B cell (primary cell): ENCODE data around the gene PPAN. TPM values are rescaled to one million over a fixed set of nuclear protein-coding genes. Genes with fewer than 3 reads are reported as not detected.
A peak's percentile ranks its signal among the peaks of the same experiment; 100 is the strongest.

Experiments used
- ATAC-seq: fragments of 200-7000 bp; cut with Tn5 transposase; one replicate; pipeline ENCODE4 v1.10.0; 2021; ENCODE audit warnings: low read depth, mild to moderate bottlenecking, moderate number of reproducible peaks, moderate library complexity
- CTCF ChIA-PET: fragments of 350-600 bp; sonication (Branson Sonifier 250); formaldehyde crosslinking; loops from one replicate; lab custom pipeline; 2021; ENCODE audit warnings: antibody characterized with exemption, inconsistent platforms; lab: Charles Lee
- POLR2A ChIA-PET: fragments of 350-600 bp; sonication (Branson Sonifier 250); formaldehyde crosslinking; loops from one replicate; lab custom pipeline; 2021; ENCODE audit warnings: antibody characterized with exemption; lab: Charles Lee
- DNase-seq: peaks from one replicate; pipeline ENCODE4 v3.0.0; 2013
- H2AFZ ChIP-seq: 2 replicates; pipeline ENCODE4 v1.6.1; 2012; ENCODE audit warnings: mild to moderate bottlenecking, low read depth, low read length; ENCODE audit not compliant: insufficient read depth, poor library complexity, severe bottlenecking
- H3K27ac ChIP-seq, 2 donors: 1 replicate in 1 of 2; 2 replicates in 1 of 2; pipeline ENCODE4 v1.5.1; 2012 to 2013; ENCODE audit warnings: low read length in 2 of 2, mild to moderate bottlenecking in 2 of 2, moderate library complexity in 1 of 2
- H3K27me3 ChIP-seq, 4 experiments: fragments of 200-600 bp in 1 of 4; sonication (generic) in 1 of 4; replicated peaks in 1 of 4; 1 replicate in 2 of 4; 2 replicates in 2 of 4; pipeline versions ENCODE4 v1.6.1 to v1.7.0; 2013 to 2016; ENCODE audit warnings: low read length in 3 of 4, mild to moderate bottlenecking in 2 of 4, mixed read lengths in 1 of 4, moderate library complexity in 1 of 4; ENCODE audit not compliant: insufficient read depth in 4 of 4, control insufficient read depth in 3 of 4; ENCODE audit errors: control extremely low read depth in 1 of 4
- H3K36me3 ChIP-seq, 2 experiments: replicated peaks in 1 of 2; 1 replicate in 1 of 2; 2 replicates in 1 of 2; pipeline versions ENCODE4 v1.6.1 to v1.7.1; 2013; ENCODE audit warnings: low read length in 1 of 2; ENCODE audit not compliant: insufficient read depth in 2 of 2, control insufficient read depth in 1 of 2; ENCODE audit errors: control extremely low read depth in 1 of 2, extremely low read depth in 1 of 2
- H3K4me1 ChIP-seq, 2 donors: fragments of 200-600 bp in 1 of 2; sonication (generic) in 1 of 2; 1 replicate in 1 of 2; 2 replicates in 1 of 2; pipeline versions ENCODE4 v1.5.1 to v1.6.1; 2013 to 2017; ENCODE audit warnings: low read length in 2 of 2; ENCODE audit not compliant: control insufficient read depth in 2 of 2, insufficient read depth in 2 of 2
- H3K4me2 ChIP-seq: replicated peaks from 2 replicates; pipeline ENCODE3; 2012; ENCODE audit warnings: mild to moderate bottlenecking, low read depth, low read length; ENCODE audit not compliant: poor library complexity, severe bottlenecking
- H3K4me3 ChIP-seq, 5 experiments: fragments of 200-600 bp in 1 of 5; sonication (generic) in 1 of 5; 1 replicate in 3 of 5; 2 replicates in 2 of 5; pipeline versions ENCODE4 v1.5.1 to v1.7.0; 2011 to 2016; ENCODE audit warnings: low read length in 4 of 5, mild to moderate bottlenecking in 4 of 5, low read depth in 2 of 5, control low read depth in 1 of 5, moderate library complexity in 1 of 5; ENCODE audit not compliant: insufficient read depth in 1 of 5; ENCODE audit errors: control extremely low read depth in 1 of 5, extremely low read depth in 1 of 5
- H3K79me2 ChIP-seq: fragments of 200-600 bp; sonication (generic); one replicate; pipeline ENCODE4 v1.6.0; 2016; ENCODE audit warnings: low read length; ENCODE audit not compliant: control insufficient read depth, insufficient read depth
- H3K9ac ChIP-seq: fragments of 200-600 bp; sonication (generic); 2 replicates; pipeline ENCODE4 v1.6.1; 2017; ENCODE audit warnings: mild to moderate bottlenecking, low read length, moderate library complexity
- H3K9me3 ChIP-seq, 3 donors: one replicate each; pipeline versions ENCODE4 v1.6.1 to v1.7.1; 2013; ENCODE audit warnings: low read length in 2 of 3; ENCODE audit not compliant: control insufficient read depth in 2 of 3, insufficient read depth in 1 of 3; ENCODE audit errors: control extremely low read depth in 1 of 3
- H4K20me1 ChIP-seq: 2 replicates; pipeline ENCODE4 v1.6.0; 2012; ENCODE audit warnings: mild to moderate bottlenecking, low read length; ENCODE audit not compliant: insufficient read depth, control insufficient read depth, poor library complexity, severe bottlenecking
- H3K27ac Mint-ChIP-seq: one replicate; pipeline ENCODE4 v1.8.0; 2021; ENCODE audit warnings: mixed read lengths
- H3K27me3 Mint-ChIP-seq: one replicate; pipeline ENCODE4 v1.8.0; 2021; ENCODE audit warnings: mixed read lengths
- H3K4me1 Mint-ChIP-seq: one replicate; pipeline ENCODE4 v1.8.0; 2021; ENCODE audit warnings: mixed read lengths
- H3K4me3 Mint-ChIP-seq: one replicate; pipeline ENCODE4 v1.8.0; 2021; ENCODE audit warnings: mixed read lengths
- H3K9me3 Mint-ChIP-seq: one replicate; pipeline ENCODE4 v1.8.0; 2022; ENCODE audit warnings: mixed read lengths; ENCODE audit not compliant: insufficient read depth
- EZH2 ChIP-seq: IDR thresholded peaks from 2 replicates; pipeline ENCODE4 v1.6.1; 2012; ENCODE audit warnings: borderline replicate concordance, low read depth, mild to moderate bottlenecking, moderate library complexity, low read length; ENCODE audit not compliant: insufficient read depth, poor library complexity, severe bottlenecking
- WGBS: methylation state at CpG from one replicate; pipeline ENCODE4 v1.1.5; 2013; ENCODE audit warnings: missing lambda C conversion rate; ENCODE audit not compliant: insufficient coverage; 5-methylcytosine and 5-hydroxymethylcytosine counted together
- intact Hi-C: fragments of 100-400 bp; cut with micrococcal nuclease; formaldehyde crosslinking; loops from one replicate; pipeline ENCODE4 v1.10.0; 2022
- polyA plus RNA-seq: library from polyadenylated mRNA; depleted of rRNA; stranded (reverse); fragments of >200 nt; gene quantifications from 2 replicates; pipeline ENCODE4 v1.2.3, GENCODE V29; 2012
- total RNA-seq, 2 donors: library from RNA; stranded (reverse); fragments of 120-200 nt in 1 of 2; gene quantifications; 1 replicate in 1 of 2; 2 replicates in 1 of 2; pipeline versions ENCODE4 v1.2.3 to v1.2.4, GENCODE V29; 2013 to 2022
- TF ChIP-seq, protein P1 (sequence below): fragments of 200-600 bp; IDR thresholded peaks from one replicate; pipeline ENCODE4 v1.8.0; 2022; ENCODE audit warnings: antibody characterized with exemption, mild to moderate bottlenecking

The PPAN gene
- total and polyA plus RNA-seq, 2 donors (not counting 1 experiment from before 2014, with no cell fraction given) = 42.2 to 88.0 TPM

DNA sequence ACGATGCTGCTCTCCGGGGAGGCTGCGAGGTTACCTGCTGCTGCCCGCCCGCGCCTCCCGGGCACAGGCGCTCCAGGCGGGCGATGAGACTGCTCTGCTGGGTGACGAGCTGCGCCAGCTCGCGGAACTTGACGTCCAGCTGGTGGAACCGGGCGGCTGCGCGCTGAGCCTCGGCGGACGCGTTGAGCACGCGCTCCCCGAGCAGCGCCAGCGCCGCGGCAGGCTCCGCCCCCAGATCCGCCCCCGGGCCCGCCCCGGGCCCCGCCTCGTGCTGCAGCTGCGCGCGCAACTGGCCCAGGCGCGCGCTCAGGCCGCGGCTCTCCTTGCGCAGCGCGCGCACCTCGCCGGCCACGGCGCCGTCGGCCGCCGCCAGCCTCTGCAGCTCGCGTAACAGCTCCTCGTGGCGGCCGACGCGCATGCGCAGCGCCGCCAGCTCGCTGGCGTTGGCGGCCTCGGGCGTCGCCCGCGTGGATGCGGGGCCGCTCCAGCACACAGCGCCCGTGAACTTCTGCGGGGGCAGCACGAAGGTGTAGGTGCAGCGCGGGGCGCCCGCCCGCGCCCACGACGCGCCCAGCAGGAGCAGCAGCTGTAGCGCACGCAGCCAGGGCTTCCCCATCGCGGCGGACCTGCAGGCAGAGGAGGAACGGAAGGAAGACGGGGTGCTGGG lies 10.1 kb upstream of the PPAN start:
- H4K20me1 ChIP-seq = no peaks in the 10 kb centered on the region
- intact Hi-C loops = loop anchor here (1.0 to 5.0 kb wide), 4 partner anchors 10 to 284 kb away; partner anchors contain the start of genes MRPL4, PPAN, SHFL and TYK2
- peak; percentile 91 for ATAC-seq
- WGBS = 5% methylated on average over 96 of the region's 97 CpGs
- TF ChIP-seq, protein P1, sequence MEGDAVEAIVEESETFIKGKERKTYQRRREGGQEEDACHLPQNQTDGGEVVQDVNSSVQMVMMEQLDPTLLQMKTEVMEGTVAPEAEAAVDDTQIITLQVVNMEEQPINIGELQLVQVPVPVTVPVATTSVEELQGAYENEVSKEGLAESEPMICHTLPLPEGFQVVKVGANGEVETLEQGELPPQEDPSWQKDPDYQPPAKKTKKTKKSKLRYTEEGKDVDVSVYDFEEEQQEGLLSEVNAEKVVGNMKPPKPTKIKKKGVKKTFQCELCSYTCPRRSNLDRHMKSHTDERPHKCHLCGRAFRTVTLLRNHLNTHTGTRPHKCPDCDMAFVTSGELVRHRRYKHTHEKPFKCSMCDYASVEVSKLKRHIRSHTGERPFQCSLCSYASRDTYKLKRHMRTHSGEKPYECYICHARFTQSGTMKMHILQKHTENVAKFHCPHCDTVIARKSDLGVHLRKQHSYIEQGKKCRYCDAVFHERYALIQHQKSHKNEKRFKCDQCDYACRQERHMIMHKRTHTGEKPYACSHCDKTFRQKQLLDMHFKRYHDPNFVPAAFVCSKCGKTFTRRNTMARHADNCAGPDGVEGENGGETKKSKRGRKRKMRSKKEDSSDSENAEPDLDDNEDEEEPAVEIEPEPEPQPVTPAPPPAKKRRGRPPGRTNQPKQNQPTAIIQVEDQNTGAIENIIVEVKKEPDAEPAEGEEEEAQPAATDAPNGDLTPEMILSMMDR = no peak
- no peak for TF ChIP-seq EZH2
- DNase-seq = peak; percentile 96
- H3K4me3 ChIP-seq = peak overlapping the region in 4 of 5 experiments; percentile 40 to 55 (median 50)
- Mint-ChIP-seq H3K27ac (peak overlapping the region; percentile 67), H3K4me1 (peaks cover 39% of the 10 kb centered on the region), H3K27me3 (no peaks in the 10 kb centered on the region), H3K9me3 (no peaks in the 10 kb centered on the region), H3K4me3 (peak overlapping the region; percentile 69)
- H3K79me2 ChIP-seq = no peaks in the 10 kb centered on the region
- peaks cover 27 to 49% of the 10 kb centered on the region in 2 donors for H3K4me1 ChIP-seq
- peak overlapping the region; percentile 62 to 74 for H3K27ac ChIP-seq
- no peaks in the 10 kb centered on the region for H3K27me3 ChIP-seq
- CTCF ChIA-PET = interaction anchor here (1.0 to 14.9 kb wide), 7 partner anchors 9 to 164 kb away, joined by 3 to 263 read pairs (median 6); partner anchors contain the start of genes EIF3G, MRPL4, P2RY11 and PPAN
- peaks cover 0 to 4% (median 4%) of the 10 kb centered on the region in 3 donors for H3K9me3 ChIP-seq
- peak overlapping the region; percentile 97 for H3K4me2 ChIP-seq
- peaks cover 0 to 5% of the 10 kb centered on the region in 2 experiments for H3K36me3 ChIP-seq
- H3K9ac ChIP-seq = peak overlapping the region; percentile 65
- POLR2A ChIA-PET = interaction anchor here (0.5 to 3.0 kb wide), 10 partner anchors 9 to 332 kb away, joined by 3 to 26 read pairs (median 6); partner anchors contain the start of genes DNMT1, MRPL4, P2RY11 and PPAN
- peak overlapping the region; percentile 92 for H2AFZ ChIP-seq
